ENCODE measurements around the gene KRTAP9-1. TPM values are rescaled to one million over a fixed set of nuclear protein-coding genes. Genes with fewer than 3 reads are reported as not detected.

The KRTAP9-1 gene
- total and polyA plus RNA-seq, 2 of the 13 experiments (the other 11 are each of a cell fraction or from before 2014, with no cell fraction given): not detected

GRCh38 chr17:41160648-41161047 lies 29.0 kb upstream of the KRTAP9-1 start, which contains the start of gene KRTAP4-4:
Gene KRTAP4-4 (minus strand): TSS chr17:41160748. CDS start chr17:41160691, 57 bp downstream.
- Histone ChIP-seq H4K20me1 (ENCODE audit: insufficient read depth, low read length) (no peaks in the 10 kb centered on the region), H3K36me3 (replicated peaks in 1 of 2; ENCODE audit: control insufficient read depth in 1 of 2, insufficient read depth in 2 of 2, low read length in 2 of 2) (no peaks in the 10 kb centered on the region), H3K79me2 (ENCODE audit: insufficient read depth, low read length) (no peaks in the 10 kb centered on the region), H3K27ac (ENCODE audit: extremely low read length, insufficient read depth, low read length) (no peak within 1 kb of the TSS), H3K4me1 (ENCODE audit: insufficient read depth, low read length) (no peaks in the 10 kb centered on the region), H3K4me3 (replicated peaks in 1 of 3; ENCODE audit: insufficient read depth in 1 of 3, low read depth in 2 of 3, low read length in 3 of 3) (no peak within 1 kb of the TSS), H3K4me2 (ENCODE audit: low read depth, low read length) (no peak within 1 kb of the TSS), H2AFZ (ENCODE audit: low read length) (no peak within 1 kb of the TSS), H3K9ac (ENCODE audit: insufficient read depth, low read depth, low read length) (no peak within 1 kb of the TSS), H3K9me3 (ENCODE audit: low read length) (no peaks in the 10 kb centered on the region), H3K27me3 (ENCODE audit: control insufficient read depth in 1 of 2, insufficient read depth in 2 of 2, low read length in 2 of 2) (peaks cover 2 to 3% of the 10 kb centered on the region in 2 experiments; a peak in 1 of 5 replicates)
- in situ Hi-C loops (cut with HindIII; ENCODE audit: extremely low pct_ligation_motif_present, low pct_unique_long_range_greater_than_20kb): no loop called here
- no TSS peak for BruUV-seq (replicated peaks)
- ChIA-PET POLR2A (no interaction called here), CTCF (ENCODE audit: low intra/inter-chr PET ratio, low total read pairs) (no interaction called here)
- WGBS (ENCODE audit: low lambda C conversion rate): 0% methylated on average over 1 of the region's 1 CpG
- intact Hi-C loops (cut with micrococcal nuclease; ENCODE audit: unreplicated experiment): no loop called here
- ATAC-seq (no peak), DNase-seq (ENCODE audit: low spot score) (no peak), FAIRE-seq (no peak)
- no peak for TF ChIP-seq USF2 (IDR thresholded peaks at IDR 0.05; ENCODE audit: low read depth, low read length)
- TF ChIP-seq USF2 (CRISPR knock-in tag; IDR thresholded peaks at IDR 0.05; ENCODE audit: borderline replicate concordance): no peak
- no peak for TF ChIP-seq ZBTB44 (CRISPR knock-in tag; IDR thresholded peaks at IDR 0.05)
- no peak for TF ChIP-seq HIVEP1 (CRISPR knock-in tag; IDR thresholded peaks at IDR 0.05)
- no peak for TF ChIP-seq ZBTB40 (IDR thresholded peaks at IDR 0.05)
- no peak for TF ChIP-seq ZBTB40 (CRISPR knock-in tag; IDR thresholded peaks at IDR 0.05)
- no peak for TF ChIP-seq CAMTA2 (CRISPR knock-in tag; IDR thresholded peaks at IDR 0.05; ENCODE audit: borderline replicate concordance)
- peak in 1 of 2 experiments; percentile 21; a peak in 1 of 4 replicates for TF ChIP-seq MAFK (conservative IDR thresholded peaks at IDR 0.05 in 1 of 2, IDR thresholded peaks at IDR 0.05 in 1 of 2; ENCODE audit: low read length in 2 of 2)
- TF ChIP-seq CCDC6 (CRISPR knock-in tag; IDR thresholded peaks at IDR 0.05): no peak
- TF ChIP-seq ZNF446 (CRISPR knock-in tag; IDR thresholded peaks at IDR 0.05): no peak
- no peak for TF ChIP-seq GABPB1 (CRISPR knock-in tag; IDR thresholded peaks at IDR 0.05)
- no peak for TF ChIP-seq ZSCAN25 (CRISPR knock-in tag; IDR thresholded peaks at IDR 0.05)
- TF ChIP-seq ZNF614 (CRISPR knock-in tag; IDR thresholded peaks at IDR 0.05; ENCODE audit: borderline replicate concordance): no peak
